GM23338 (cell line): Measurements from ENCODE around the gene EPC1. TPM values are rescaled to one million over a fixed set of nuclear protein-coding genes. Genes with fewer than 3 reads are reported as not detected.

Experiments used
- ATAC-seq: fragments of 200-7000 bp; cut with Tn5 transposase; 3 replicates; pipeline ENCODE4 v1.9.1; 2020
- DNase-seq: peaks from one replicate; pipeline ENCODE4 v3.0.0-alpha.2; 2015; ENCODE audit warnings: low spot score
- H2AFZ ChIP-seq: fragments of 200-600 bp; sonication (generic); 2 replicates; pipeline ENCODE4 v1.8.0; 2016; ENCODE audit warnings: antibody characterized with exemption, mild to moderate bottlenecking, moderate library complexity
- H3F3A ChIP-seq: fragments of 200-600 bp; sonication (generic); replicated peaks from 2 replicates; pipeline ENCODE4 v1.8.0; 2017; ENCODE audit warnings: antibody characterized with exemption, mixed run types, low read depth
- H3K27ac ChIP-seq: fragments of 200-600 bp; sonication (generic); 2 replicates; pipeline ENCODE4 v1.6.1; 2016; ENCODE audit warnings: low read depth
- H3K27me3 ChIP-seq: fragments of 200-600 bp; sonication (generic); 2 replicates; pipeline ENCODE4 v1.8.0; 2016; ENCODE audit warnings: mild to moderate bottlenecking, mixed run types, moderate library complexity; ENCODE audit not compliant: insufficient read depth
- H3K36me3 ChIP-seq: fragments of 200-600 bp; sonication (generic); 2 replicates; pipeline ENCODE4 v1.8.0; 2016; ENCODE audit warnings: mild to moderate bottlenecking; ENCODE audit not compliant: insufficient read depth
- H3K4me1 ChIP-seq: fragments of 200-600 bp; sonication (generic); 2 replicates; pipeline ENCODE4 v1.8.0; 2016; ENCODE audit warnings: mild to moderate bottlenecking, moderate library complexity; ENCODE audit not compliant: insufficient read depth
- H3K4me2 ChIP-seq: fragments of 200-600 bp; sonication (generic); 2 replicates; pipeline ENCODE4 v1.7.1; 2017; ENCODE audit warnings: mixed run types
- H3K4me3 ChIP-seq: fragments of 200-600 bp; sonication (generic); 2 replicates; pipeline ENCODE4 v1.6.1; 2016; ENCODE audit warnings: mixed run types
- H3K79me2 ChIP-seq: fragments of 200-600 bp; sonication (generic); replicated peaks from 2 replicates; pipeline ENCODE4 v1.8.0; 2017; ENCODE audit warnings: mild to moderate bottlenecking; ENCODE audit not compliant: insufficient read depth
- H3K9me2 ChIP-seq: fragments of 200-600 bp; sonication (generic); 2 replicates; pipeline ENCODE4 v1.8.0; 2017; ENCODE audit not compliant: insufficient read depth
- H4K20me1 ChIP-seq: fragments of 200-600 bp; sonication (generic); replicated peaks from 2 replicates; pipeline ENCODE4 v1.8.0; 2017; ENCODE audit warnings: mild to moderate bottlenecking; ENCODE audit not compliant: insufficient read depth
- H3K27ac Mint-ChIP-seq: 2 replicates; pipeline ENCODE4 v1.8.0; 2020; ENCODE audit warnings: inconsistent platforms, mild to moderate bottlenecking, moderate library complexity, mixed read lengths
- H3K27me3 Mint-ChIP-seq: 3 replicates; pipeline ENCODE4 v1.8.0; 2022; ENCODE audit warnings: low read depth, mild to moderate bottlenecking, moderate library complexity, mixed read lengths, inconsistent platforms; ENCODE audit not compliant: insufficient read depth, poor library complexity
- H3K36me3 Mint-ChIP-seq: 3 replicates; pipeline ENCODE4 v1.8.0; 2021; ENCODE audit warnings: low read depth, mild to moderate bottlenecking, inconsistent platforms, moderate library complexity, mixed read lengths
- H3K4me1 Mint-ChIP-seq: 3 replicates; pipeline ENCODE4 v1.8.0; 2020; ENCODE audit warnings: mild to moderate bottlenecking, inconsistent platforms, mixed read lengths
- H3K4me3 Mint-ChIP-seq: 3 replicates; pipeline ENCODE4 v1.8.0; 2021; ENCODE audit warnings: moderate library complexity, mild to moderate bottlenecking, inconsistent platforms, mixed read lengths
- H3K9me3 Mint-ChIP-seq: 3 replicates; pipeline ENCODE4 v1.8.0; 2020; ENCODE audit warnings: moderate library complexity, mild to moderate bottlenecking, inconsistent platforms, mixed read lengths
- CREB1 ChIP-seq: fragments of 250-450 bp; sonication (Bioruptor Pico); IDR thresholded peaks from 2 replicates; pipeline ENCODE4 v1.5.0; 2020; ENCODE audit warnings: low read depth, mild to moderate bottlenecking, moderate library complexity
- EZH2 ChIP-seq: fragments of 200-600 bp; sonication (generic); IDR thresholded peaks from one replicate; pipeline ENCODE4 v1.8.0; 2017; ENCODE audit warnings: antibody characterized with exemption, mild to moderate bottlenecking, low read depth; ENCODE audit not compliant: unreplicated experiment
- EZH2phosphoT487 ChIP-seq: fragments of 200-600 bp; sonication (generic); IDR thresholded peaks from one replicate; pipeline ENCODE4 v1.8.1; 2018; ENCODE audit warnings: antibody characterized with exemption; ENCODE audit not compliant: unreplicated experiment
- JUNB ChIP-seq: IDR thresholded peaks from one replicate; pipeline ENCODE4 v1.6.1; 2016; ENCODE audit warnings: antibody characterized with exemption; ENCODE audit not compliant: unreplicated experiment
- NANOG ChIP-seq: IDR thresholded peaks from 2 replicates; pipeline ENCODE4 v1.6.1; 2016; ENCODE audit warnings: antibody characterized with exemption, borderline replicate concordance
- POLR2AphosphoS5 ChIP-seq: IDR thresholded peaks from 2 replicates; pipeline ENCODE4 v1.6.1; 2016; ENCODE audit warnings: antibody characterized with exemption, low read depth
- STAT1 ChIP-seq: IDR thresholded peaks from one replicate; pipeline ENCODE4 v1.6.1; 2016; ENCODE audit warnings: antibody characterized with exemption; ENCODE audit not compliant: unreplicated experiment
- ZNF114 ChIP-seq: fragments of 250-450 bp; sonication (Bioruptor Pico); IDR thresholded peaks from 2 replicates; pipeline ENCODE4 v1.5.0; 2020; ENCODE audit warnings: mild to moderate bottlenecking, moderate library complexity
- ZNF331 ChIP-seq: fragments of 250-450 bp; sonication (Bioruptor Pico); IDR thresholded peaks from 2 replicates; pipeline ENCODE4 v1.5.0; 2020; ENCODE audit warnings: low read depth, mild to moderate bottlenecking, moderate library complexity
- polyA plus RNA-seq: library from polyadenylated mRNA; unstranded; fragments of >200 nt; fragmentation: Nextera tagmentation; extraction: Ambion mirVana; gene quantifications from 2 replicates; pipeline ENCODE4 v1.2.1, GENCODE V29; 2016
- total RNA-seq: library from RNA; depleted of rRNA; stranded (reverse); fragments of >200 nt; shearing (Covaris generic); gene quantifications from 2 replicates; pipeline ENCODE4 v1.2.3, GENCODE V29; 2014
- TF ChIP-seq, protein P1 (sequence below), 2 experiments: fragments of 200-600 bp in 1 of 2; sonication (generic) in 1 of 2; conservative IDR thresholded peaks; 2 replicates each; pipeline versions ENCODE4 v1.5.1 to v1.6.1; 2016 to 2017; ENCODE audit warnings: antibody characterized with exemption in 2 of 2, low read depth in 2 of 2, mild to moderate bottlenecking in 2 of 2, moderate library complexity in 1 of 2
- TF ChIP-seq, protein P2 (sequence below): IDR thresholded peaks from one replicate; pipeline ENCODE4 v1.6.1; 2018; ENCODE audit warnings: antibody characterized with exemption; ENCODE audit not compliant: unreplicated experiment
- TF ChIP-seq, protein P3 (sequence below): fragments of 250-450 bp; sonication (Bioruptor Pico); IDR thresholded peaks from 2 replicates; pipeline ENCODE4 v1.5.0; 2020; ENCODE audit warnings: mild to moderate bottlenecking, moderate library complexity

Gene EPC1
- total and polyA plus RNA-seq, 2 experiments from 2014 or later = 24.1 to 25.9 TPM

DNA sequence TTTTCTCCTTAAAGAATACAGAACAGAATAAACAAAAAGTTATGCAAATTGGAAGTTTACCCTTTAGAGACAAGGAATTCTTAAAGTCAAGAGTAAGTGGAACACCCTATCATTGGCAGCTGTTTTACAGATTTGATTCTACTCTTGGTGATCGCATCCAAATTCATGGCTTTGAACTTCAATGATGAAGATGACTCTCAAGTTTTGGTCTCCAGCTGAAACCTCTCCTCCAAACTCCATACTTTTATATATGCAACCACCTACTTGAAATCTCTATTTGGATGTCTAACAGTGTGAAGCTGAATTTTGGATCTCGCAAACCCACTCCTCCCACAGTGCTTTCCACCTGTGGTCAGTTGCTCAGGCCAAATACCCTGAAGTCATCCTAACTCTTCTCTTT is 80.4 kb downstream of the EPC1 start (continued):
- TF ChIP-seq, protein P1, sequence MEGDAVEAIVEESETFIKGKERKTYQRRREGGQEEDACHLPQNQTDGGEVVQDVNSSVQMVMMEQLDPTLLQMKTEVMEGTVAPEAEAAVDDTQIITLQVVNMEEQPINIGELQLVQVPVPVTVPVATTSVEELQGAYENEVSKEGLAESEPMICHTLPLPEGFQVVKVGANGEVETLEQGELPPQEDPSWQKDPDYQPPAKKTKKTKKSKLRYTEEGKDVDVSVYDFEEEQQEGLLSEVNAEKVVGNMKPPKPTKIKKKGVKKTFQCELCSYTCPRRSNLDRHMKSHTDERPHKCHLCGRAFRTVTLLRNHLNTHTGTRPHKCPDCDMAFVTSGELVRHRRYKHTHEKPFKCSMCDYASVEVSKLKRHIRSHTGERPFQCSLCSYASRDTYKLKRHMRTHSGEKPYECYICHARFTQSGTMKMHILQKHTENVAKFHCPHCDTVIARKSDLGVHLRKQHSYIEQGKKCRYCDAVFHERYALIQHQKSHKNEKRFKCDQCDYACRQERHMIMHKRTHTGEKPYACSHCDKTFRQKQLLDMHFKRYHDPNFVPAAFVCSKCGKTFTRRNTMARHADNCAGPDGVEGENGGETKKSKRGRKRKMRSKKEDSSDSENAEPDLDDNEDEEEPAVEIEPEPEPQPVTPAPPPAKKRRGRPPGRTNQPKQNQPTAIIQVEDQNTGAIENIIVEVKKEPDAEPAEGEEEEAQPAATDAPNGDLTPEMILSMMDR (conservative IDR thresholded peaks at IDR 0.05; ENCODE audit: low read depth in 2 of 2) = no peak
- TF ChIP-seq, protein P2, sequence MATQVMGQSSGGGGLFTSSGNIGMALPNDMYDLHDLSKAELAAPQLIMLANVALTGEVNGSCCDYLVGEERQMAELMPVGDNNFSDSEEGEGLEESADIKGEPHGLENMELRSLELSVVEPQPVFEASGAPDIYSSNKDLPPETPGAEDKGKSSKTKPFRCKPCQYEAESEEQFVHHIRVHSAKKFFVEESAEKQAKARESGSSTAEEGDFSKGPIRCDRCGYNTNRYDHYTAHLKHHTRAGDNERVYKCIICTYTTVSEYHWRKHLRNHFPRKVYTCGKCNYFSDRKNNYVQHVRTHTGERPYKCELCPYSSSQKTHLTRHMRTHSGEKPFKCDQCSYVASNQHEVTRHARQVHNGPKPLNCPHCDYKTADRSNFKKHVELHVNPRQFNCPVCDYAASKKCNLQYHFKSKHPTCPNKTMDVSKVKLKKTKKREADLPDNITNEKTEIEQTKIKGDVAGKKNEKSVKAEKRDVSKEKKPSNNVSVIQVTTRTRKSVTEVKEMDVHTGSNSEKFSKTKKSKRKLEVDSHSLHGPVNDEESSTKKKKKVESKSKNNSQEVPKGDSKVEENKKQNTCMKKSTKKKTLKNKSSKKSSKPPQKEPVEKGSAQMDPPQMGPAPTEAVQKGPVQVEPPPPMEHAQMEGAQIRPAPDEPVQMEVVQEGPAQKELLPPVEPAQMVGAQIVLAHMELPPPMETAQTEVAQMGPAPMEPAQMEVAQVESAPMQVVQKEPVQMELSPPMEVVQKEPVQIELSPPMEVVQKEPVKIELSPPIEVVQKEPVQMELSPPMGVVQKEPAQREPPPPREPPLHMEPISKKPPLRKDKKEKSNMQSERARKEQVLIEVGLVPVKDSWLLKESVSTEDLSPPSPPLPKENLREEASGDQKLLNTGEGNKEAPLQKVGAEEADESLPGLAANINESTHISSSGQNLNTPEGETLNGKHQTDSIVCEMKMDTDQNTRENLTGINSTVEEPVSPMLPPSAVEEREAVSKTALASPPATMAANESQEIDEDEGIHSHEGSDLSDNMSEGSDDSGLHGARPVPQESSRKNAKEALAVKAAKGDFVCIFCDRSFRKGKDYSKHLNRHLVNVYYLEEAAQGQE = no peak
- no peak; the same call in 1 of the 2 replicates for TF ChIP-seq POLR2AphosphoS5
- no peak for TF ChIP-seq CREB1 (CRISPR knock-in tag)
- TF ChIP-seq NANOG = no peak
- no peak for TF ChIP-seq STAT1
- no peak for TF ChIP-seq JUNB
- TF ChIP-seq EZH2 = no peak
- TF ChIP-seq ZNF114 (CRISPR knock-in tag) = no peak
- no peak for TF ChIP-seq EZH2phosphoT487
- TF ChIP-seq ZNF331 (CRISPR knock-in tag) = no peak

DNA sequence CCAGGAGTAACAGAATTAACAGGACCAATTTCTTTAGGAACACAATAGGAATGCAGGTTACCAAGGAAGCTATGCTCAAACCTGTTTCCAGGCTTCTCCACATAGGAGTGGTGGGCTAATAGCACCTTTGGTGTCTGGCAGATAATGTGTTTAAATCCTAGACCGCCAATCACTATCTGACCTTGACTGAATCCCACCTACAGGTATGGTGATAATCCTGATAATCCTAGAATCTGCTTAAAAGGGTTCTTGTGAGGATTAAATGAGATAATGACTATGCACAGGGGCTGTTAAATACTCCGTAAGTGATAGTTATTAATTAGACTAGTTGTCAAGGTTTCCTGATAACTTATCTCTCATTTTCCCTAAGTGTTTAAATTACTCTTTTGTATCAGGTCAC is 81.2 kb downstream of the EPC1 start:
- Mint-ChIP-seq H3K4me3 (no peak overlapping the region), H3K27me3 (peaks cover 9% of the 10 kb centered on the region), H3K27ac (no peak overlapping the region; the same call in 1 of the 2 replicates), H3K36me3 (peaks cover 27% of the 10 kb centered on the region; the same call in 2 of the 3 replicates), H3K9me3 (no peaks in the 10 kb centered on the region; the same call in 2 of the 3 replicates), H3K4me1 (peaks cover 42% of the 10 kb centered on the region)
- H3K9me2 ChIP-seq = no peaks in the 10 kb centered on the region
- no peaks in the 10 kb centered on the region for H3K27me3 ChIP-seq
- no peak overlapping the region for H3K4me3 ChIP-seq
- DNase-seq (no peak), ATAC-seq (no peak)
- H3K27ac ChIP-seq = 0 out of 2 replicates have a peak overlapping the region, but pooled peaks have one; percentile 11
- peaks cover 6% of the 10 kb centered on the region; the same call in 1 of the 2 replicates for H3K36me3 ChIP-seq
- no peak overlapping the region for H3K4me2 ChIP-seq
- peaks cover 24% of the 10 kb centered on the region for H3K4me1 ChIP-seq
- H2AFZ ChIP-seq = no peak overlapping the region
- no peaks in the 10 kb centered on the region for H4K20me1 ChIP-seq
- H3K79me2 ChIP-seq = no peaks in the 10 kb centered on the region
- no peaks in the 10 kb centered on the region for H3F3A ChIP-seq
- TF ChIP-seq STAT1 (no peak), ZNF331 (CRISPR knock-in tag) (no peak)
- TF ChIP-seq, protein P3, sequence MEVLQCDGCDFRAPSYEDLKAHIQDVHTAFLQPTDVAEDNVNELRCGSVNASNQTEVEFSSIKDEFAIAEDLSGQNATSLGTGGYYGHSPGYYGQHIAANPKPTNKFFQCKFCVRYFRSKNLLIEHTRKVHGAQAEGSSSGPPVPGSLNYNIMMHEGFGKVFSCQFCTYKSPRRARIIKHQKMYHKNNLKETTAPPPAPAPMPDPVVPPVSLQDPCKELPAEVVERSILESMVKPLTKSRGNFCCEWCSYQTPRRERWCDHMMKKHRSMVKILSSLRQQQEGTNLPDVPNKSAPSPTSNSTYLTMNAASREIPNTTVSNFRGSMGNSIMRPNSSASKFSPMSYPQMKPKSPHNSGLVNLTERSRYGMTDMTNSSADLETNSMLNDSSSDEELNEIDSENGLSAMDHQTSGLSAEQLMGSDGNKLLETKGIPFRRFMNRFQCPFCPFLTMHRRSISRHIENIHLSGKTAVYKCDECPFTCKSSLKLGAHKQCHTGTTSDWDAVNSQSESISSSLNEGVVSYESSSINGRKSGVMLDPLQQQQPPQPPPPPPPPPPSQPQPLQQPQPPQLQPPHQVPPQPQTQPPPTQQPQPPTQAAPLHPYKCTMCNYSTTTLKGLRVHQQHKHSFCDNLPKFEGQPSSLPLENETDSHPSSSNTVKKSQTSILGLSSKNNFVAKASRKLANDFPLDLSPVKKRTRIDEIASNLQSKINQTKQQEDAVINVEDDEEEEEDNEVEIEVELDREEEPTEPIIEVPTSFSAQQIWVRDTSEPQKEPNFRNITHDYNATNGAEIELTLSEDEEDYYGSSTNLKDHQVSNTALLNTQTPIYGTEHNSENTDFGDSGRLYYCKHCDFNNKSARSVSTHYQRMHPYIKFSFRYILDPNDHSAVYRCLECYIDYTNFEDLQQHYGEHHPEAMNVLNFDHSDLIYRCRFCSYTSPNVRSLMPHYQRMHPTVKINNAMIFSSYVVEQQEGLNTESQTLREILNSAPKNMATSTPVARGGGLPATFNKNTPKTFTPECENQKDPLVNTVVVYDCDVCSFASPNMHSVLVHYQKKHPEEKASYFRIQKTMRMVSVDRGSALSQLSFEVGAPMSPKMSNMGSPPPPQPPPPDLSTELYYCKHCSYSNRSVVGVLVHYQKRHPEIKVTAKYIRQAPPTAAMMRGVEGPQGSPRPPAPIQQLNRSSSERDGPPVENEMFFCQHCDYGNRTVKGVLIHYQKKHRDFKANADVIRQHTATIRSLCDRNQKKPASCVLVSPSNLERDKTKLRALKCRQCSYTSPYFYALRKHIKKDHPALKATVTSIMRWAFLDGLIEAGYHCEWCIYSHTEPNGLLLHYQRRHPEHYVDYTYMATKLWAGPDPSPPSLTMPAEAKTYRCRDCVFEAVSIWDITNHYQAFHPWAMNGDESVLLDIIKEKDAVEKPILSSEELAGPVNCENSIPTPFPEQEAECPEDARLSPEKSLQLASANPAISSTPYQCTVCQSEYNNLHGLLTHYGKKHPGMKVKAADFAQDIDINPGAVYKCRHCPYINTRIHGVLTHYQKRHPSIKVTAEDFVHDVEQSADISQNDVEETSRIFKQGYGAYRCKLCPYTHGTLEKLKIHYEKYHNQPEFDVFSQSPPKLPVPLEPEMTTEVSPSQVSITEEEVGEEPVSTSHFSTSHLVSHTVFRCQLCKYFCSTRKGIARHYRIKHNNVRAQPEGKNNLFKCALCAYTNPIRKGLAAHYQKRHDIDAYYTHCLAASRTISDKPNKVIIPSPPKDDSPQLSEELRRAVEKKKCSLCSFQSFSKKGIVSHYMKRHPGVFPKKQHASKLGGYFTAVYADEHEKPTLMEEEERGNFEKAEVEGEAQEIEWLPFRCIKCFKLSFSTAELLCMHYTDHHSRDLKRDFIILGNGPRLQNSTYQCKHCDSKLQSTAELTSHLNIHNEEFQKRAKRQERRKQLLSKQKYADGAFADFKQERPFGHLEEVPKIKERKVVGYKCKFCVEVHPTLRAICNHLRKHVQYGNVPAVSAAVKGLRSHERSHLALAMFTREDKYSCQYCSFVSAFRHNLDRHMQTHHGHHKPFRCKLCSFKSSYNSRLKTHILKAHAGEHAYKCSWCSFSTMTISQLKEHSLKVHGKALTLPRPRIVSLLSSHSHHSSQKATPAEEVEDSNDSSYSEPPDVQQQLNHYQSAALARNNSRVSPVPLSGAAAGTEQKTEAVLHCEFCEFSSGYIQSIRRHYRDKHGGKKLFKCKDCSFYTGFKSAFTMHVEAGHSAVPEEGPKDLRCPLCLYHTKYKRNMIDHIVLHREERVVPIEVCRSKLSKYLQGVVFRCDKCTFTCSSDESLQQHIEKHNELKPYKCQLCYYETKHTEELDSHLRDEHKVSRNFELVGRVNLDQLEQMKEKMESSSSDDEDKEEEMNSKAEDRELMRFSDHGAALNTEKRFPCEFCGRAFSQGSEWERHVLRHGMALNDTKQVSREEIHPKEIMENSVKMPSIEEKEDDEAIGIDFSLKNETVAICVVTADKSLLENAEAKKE (CRISPR knock-in tag) = no peak
- TF ChIP-seq, protein P1 (conservative IDR thresholded peaks at IDR 0.05; ENCODE audit: low read depth in 2 of 2) = no peak
